ENCODE measurements around the gene OR2Z1.

The OR2Z1 gene, protein sequence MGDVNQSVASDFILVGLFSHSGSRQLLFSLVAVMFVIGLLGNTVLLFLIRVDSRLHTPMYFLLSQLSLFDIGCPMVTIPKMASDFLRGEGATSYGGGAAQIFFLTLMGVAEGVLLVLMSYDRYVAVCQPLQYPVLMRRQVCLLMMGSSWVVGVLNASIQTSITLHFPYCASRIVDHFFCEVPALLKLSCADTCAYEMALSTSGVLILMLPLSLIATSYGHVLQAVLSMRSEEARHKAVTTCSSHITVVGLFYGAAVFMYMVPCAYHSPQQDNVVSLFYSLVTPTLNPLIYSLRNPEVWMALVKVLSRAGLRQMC

DNA sequence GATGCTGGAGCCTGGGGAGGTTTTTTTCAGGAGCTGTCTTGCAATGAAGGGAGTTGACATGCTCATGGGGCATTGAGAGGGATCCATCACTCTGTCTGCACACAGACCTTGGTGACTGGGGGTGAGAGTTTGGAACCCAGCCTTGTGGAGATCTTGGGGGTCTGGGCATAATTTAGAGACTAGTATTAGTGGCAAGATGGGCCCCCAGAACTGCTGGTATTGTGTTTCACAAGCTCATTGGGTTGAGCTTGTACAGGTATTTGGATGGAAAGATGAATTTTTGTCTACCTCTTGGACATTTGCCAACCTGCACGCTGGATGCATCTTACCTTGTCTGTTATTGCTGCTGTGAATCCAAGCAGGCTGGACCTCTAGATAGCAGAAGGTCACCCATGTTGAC lies at the start of gene OR2Z1:
OR2Z1 (plus strand) TSS at position 301 of the 400 bp plus-strand sequence. CDS start 9,395 bp downstream, outside the sequence.
- no peak for DNase-seq

DNA sequence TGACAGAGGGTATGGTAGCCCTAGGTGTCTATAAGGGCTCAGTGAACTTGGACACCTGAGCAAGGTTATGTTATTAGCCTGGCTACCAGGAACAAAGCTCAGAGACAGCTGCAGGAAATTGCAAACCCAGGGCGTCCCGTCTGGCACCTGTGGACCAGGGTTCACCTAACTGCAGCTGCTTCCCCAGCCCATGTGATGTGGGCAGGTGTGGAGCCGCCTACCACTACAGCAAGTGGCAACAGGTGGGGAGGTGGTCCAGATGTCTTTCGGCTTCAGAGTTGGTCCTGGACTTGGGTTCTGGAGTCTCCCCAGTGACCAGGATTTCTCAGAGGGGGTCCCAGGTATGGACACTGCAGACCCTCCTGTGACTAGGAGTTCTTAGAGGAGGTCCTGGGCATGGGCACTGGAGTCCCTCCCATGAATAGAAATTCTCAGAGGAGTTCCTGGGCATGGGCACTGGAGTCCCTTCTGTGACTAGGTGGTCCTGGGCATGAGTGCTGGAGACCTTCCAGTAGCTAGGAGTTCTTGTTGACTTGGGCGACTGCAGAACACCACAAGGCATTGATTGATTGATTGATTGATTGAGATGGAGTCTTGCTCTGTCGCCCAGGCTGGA lies 48.0 kb upstream of the OR2Z1 start:
- no peak for DNase-seq

DNA sequence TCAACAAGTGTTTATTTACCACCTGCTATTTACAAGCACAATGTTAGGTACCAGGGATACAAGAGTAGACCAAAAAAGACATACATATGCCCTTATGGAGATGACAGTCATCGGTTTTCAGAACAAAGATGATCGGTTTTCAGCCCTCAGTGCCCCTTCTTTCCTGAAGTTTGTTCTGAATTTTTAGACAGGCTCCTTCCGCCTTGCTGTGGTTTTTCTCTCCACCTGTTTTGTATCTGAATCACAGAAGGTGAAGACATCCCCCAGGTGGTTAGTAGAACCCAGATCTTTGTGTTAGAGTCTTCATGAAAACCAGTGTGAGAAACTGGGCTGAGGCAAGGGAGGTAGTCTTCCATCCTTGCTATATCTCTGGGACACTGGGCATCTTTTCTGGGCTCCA lies 46.4 kb upstream of the OR2Z1 start:
- DNase-seq, result no peak

DNA sequence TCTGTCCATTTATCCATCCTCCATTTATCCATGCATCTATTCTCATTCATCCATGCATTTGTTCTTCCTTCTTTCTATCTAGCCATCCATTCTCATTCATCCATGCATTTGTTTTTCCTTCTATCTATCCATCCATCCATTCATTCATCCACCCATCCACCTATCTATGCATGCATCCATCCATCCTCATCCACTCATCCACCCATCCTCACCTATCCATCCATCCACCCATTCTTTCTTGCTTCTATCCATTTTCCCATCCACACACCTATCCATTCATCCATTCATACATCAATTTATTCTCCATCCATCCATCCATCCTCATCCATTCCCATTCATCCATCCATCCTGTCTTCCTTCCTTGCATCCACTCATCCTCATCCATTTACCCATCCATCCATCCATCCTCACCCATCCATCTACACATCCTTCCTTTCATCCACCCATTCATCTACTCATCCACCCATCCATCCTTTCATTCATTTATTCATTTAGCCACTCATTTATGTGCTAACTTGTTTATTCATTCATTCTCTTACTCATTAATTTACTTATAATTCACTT lies 43.1 kb upstream of the OR2Z1 start:
- no peak for DNase-seq

DNA sequence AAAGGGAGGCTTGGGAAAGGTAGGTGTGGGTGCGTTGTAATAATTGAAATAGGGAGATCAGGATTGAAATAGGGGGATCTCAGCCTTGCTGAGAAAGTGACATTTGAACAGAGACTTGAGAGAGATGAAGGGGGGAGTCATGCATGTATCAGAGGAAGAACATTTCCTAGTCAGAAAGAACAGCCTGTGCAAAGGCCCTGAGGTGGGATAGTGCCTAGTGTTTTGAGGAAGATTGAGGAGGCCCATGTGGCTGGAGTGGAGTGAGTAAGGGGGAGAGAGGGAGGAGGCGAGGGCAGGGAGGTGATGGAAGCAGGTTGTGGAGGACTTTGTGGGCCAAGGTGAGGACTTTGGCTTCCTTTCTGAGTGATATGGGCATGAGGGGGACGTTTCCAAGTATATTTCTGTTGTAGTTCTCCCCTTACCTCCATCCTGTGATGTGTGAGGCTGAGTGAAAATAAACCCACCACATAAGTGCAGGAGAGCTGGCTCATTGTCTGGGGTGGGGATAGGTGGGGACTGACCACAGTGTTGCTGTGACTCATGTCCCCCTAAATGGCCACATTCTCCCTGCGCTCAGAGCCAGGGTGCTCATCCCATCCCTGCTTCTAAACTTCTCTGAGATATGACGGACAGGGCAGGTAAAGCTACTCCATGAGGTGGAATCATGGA lies 40.6 kb upstream of the OR2Z1 start:
- no peak for DNase-seq

DNA sequence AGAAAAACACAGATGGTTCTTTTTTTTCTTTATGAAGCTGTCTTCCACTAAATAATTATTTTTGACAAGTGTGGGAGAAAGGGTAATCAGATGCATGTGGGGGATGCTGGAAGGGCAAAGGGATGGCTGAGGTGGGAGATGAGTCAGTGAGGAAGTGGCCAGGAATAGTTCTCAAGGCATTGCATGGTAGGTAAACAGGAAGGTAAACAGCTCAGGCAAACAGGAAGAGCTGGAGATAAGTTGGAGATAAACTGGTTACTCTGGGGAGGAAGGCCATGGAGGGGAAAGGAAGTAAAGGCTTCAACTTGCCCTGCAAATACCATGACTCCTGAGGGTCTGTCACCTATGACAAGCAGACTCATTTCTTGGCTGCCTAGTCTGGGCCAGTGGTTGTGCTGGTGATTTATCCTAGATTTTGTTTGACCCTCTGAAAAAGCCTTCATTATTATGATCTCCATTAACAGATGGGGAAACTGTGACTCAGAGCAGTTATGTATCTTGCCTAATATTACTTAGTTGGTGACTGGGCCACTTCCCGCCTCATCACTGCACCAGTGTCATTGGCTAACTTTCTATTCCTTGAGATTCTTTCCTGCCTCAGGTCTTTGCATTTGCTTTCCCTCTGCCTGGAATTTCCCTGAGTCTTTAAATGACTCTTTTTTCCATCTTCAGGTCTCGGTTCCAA lies 39.9 kb upstream of the OR2Z1 start:
- no peak for DNase-seq

DNA sequence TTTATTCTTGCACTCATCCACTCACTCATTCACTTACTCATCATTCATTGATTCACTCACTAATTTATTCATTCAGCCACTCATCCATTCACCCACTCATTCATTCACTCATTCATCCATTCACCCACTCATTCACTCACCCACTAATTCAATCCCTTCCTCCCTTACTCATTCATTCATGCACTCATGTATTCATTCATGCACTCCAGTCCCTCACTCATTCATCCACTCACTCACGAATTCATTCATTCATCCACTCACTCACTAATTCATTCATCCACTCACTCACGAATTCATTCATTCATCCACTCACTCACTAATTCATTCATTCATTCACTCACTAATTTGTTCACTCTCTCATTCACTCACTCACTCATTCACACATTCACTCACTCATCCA lies 39.0 kb upstream of the OR2Z1 start:
- DNase-seq, result no peak

DNA sequence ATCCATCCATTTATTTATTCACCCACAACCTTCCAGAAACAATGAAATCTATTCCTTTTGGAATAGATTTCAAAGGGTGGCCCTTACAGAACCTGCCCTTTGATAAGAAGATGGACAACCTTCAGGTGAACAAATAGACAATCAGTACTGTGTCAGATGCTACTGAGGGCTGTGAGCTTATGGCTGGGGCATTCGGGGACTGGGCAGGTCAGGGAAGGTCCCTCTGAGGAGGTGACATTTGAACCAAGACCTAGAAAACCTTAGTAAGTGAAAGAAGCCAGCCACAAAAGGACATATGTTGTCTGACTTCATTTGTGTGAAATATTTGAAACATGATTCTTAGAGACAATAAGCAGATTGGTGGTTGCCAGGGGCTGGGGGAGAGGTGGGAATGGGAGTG lies 38.5 kb upstream of the OR2Z1 start:
- no peak for DNase-seq

DNA sequence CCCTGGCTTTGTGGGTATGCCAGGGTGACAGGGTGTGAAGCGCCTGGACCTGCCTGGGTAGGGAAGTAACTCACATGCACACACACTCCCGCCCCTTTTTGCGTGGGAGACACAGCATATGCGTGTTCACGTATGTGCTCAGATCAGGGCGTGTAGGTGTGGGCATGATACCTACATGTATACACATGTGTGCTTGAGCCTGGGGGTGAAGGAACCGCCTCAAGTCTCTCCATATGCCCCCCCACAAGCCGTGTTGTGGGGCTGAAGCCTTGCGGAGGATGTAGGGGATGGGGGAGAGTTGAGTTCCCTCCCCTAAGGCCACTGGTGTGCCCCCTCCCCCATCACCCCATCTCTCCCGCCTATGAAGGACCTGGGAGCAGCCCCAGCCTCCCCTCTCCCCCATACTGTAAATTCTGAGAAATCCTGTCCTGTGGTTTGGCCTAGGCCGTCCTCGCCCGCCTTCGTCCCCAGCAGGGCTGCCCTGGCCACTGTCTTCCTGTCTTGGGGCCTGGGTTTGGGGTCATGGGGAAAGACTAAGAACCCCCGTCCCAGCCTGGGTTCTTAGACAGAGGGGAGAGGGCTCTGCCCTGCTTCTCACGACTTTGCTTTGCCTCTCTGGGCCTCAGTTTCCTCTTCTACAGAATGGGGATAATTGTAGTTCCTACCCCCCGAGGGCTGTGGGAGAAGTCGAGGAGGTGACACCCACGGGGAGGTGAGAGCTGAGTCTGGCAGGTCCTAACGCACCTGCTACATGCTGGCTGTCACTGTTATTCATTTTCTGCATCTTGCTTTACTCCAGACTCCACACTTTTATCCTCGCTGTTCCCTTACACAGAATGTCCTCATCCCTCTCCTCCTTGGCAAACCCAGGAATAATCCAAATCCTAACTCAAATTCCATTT lies 37.2 kb upstream of the OR2Z1 start:
- DNase-seq, result no peak

DNA sequence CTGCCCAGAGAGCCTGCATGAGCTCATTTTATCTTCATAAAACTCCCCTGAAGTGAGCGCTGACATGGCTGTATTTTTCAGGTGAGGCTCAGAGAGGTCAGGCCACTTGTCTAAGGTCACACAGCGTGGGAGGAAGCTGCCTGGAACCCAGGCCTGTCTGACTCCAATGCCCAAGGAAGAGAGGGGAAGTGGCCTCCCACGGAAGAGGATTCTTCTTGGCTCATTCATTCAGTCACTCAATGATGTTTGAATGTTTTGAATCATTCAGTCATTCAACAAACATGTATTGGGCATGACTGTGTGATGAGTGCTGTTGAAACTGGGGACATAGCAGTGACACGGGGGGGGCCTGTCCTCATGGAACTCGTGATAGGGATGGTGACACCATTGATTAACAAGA lies 34.9 kb upstream of the OR2Z1 start:
- no peak for DNase-seq

DNA sequence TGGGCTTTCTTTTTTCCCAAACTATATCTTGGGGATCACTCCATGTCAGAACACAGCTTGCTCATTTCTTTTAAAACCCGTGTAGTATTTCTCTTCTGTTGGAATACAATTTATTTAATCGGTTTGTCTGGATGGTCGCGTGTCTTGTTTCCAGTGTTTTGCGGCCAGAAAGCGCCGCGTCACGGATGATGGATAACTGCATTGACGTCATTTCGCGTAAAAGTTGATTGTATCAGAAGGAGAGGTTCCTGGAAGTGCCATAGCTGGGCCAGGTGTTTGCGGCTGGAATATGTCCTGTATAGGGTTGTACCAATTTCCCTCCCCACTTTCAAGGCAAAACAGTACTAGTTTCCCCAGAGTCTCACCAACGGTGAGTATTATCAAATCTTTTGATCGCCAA lies 32.5 kb upstream of the OR2Z1 start:
- no peak for DNase-seq

DNA sequence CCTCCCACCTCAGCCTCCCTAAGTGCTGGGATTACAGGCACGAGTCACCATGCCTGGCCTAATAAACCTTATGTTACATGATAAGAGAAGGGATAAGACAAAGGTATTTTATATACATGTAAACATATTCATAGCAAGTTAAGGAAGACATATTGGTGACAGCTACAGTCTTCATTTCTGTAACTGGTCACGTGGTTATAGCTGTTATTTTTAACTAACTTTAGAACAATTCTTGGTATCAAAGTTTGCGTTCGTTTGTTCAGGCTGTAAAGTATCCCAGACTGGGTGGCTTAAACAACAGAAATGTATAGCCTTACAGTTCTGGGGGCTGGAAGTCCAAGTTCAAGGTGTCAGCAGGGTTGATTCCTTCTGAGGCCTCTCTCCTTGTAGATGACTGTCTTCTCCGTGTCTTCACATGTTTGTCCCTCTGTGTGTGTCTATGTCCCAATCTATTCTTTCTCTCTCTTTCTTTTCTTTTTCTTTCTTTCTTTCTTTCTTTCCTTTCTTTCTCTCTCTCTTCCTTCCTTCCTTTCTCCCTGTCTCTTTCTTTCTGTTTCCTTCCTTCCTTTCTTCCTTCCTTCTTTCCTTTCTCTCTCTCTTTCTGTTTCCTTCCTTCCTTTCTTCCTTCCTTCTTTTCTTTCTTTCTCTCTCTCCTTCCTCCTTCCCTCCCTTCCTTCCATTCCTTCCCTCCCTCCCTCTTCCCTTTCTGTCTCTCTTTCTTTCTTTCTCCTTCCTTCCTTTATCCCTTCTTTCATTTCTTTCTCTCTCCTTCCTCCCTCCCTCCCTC lies 30.5 kb upstream of the OR2Z1 start:
- no peak for DNase-seq

DNA sequence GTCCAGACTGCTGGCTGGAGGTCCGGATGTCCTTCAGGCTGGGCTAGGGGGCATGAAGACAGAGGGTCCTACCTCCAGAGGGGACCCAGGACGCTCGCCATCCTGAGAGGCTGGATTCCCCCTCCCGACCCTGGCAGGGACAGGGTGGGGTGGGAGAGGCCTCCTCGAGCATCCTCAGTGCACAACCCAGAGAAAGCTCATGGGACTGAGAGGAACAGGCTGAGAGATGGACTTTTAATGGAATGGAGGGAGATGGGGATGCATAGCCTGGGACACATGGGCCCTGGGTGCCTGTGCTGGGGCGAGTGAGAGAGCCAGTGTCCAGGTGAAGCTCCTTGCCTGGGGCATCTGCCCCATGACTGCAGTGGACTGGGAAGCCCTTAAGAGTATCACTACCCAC lies 25.9 kb upstream of the OR2Z1 start:
- DNase-seq, result no peak

DNA sequence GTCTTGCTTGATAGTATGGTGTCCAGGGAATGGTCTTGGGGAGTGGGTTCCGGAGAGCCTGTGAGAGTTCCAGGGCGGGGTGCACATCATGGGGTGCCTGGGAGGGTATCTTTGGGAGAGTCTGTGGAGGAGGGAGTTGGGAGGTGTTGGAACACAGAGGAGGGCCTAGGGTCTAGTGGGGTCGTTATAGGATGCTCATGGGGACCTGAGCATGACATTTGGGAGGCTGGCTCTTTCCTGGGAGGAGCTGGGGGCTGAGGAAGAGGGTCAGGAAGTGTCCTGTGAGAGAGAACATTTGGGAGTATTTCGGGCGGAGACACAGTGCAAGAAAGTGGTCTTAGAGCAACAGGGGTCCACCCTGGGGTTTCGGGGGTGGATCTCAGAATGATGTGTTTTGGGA lies 25.5 kb upstream of the OR2Z1 start:
- DNase-seq, result no peak

DNA sequence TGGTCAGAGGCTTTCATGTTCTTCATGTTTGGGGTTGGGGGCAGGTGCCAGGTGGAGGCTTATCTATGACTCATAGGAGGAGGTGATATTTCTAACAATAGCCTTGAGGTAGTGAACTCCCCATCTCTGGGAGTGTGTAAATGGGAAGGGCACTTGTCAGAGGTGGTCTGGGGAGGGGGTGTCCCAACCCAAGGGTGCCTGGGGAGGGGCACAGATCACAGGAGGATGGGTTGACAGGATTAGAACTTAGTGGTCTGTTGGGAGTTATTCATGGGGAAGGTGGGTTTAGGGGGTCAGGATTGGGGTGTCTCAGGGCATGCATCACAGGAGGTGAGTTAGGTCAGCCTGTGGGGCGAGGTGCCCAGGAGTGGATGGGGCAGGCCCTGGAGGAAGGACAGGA lies 24.4 kb upstream of the OR2Z1 start:
- no peak for DNase-seq

DNA sequence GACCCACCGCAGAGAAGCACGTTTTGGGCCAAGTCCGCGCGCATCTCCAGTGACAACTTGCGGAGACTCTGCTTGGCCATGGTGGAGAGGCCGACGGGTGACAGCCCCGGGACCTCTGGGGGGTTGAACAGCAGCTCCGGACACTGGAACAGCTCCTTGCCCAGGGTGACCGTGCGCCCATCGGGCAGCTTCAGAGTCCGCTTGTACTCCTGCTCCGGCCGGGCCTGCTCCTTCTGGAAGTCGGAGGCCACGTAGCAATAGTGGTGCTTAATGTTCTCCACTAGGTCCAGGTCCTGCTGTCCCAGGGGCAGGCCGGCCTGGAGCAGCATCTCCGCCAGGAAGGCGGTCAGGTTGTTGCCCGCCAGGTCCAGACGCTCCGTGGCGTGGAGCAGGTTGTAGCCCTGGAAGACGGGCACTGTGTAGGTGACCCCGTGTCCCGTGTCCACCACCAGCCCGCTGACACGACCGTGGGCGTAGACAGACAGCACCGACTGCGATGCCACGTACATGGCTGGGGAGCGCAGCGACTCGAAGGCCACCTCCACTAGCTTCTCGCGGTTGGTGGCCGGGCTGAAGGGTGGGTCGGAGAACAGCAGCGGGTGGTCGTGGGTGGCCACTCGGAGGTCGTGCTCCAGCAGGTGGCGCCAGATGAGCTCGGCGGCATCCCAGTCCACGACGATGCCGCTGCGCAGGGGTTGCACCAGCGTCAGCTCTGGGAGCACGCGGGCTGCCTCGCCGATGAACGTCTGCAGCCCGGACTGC lies 23.6 kb upstream of the OR2Z1 start:
- no peak for DNase-seq

DNA sequence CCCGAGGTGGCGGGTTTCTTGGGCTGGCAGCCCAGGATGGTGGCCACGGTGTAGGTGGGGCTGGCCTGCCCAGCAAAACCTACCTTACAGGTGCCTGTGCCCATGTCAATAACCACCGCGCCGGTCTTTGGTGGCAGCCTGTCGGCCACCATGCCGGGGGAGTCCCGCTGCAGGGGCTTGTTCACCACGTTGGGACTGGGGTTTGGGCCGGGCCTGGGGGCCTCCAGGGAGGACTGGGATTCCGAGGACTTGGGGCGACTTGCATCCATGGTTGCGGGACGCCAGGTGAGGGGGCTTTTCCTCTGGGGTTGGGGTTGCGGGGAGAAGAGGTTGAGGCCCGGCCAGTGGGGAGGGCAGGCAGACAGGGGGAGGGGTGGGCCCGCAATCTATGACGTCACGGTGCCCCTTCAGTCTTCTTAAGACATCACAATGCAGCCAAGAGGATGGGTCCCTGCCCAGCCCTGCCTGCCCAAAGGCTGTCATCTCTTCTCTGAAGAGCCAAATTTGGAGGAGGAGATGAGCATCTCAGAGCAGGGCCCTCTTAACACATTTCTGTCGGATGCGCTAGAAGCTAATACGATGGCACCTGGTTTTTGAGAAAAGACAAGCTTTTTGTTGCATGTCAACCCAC lies 22.9 kb upstream of the OR2Z1 start, which contains the start of gene ACTL9:
ACTL9 (minus strand) TSS at position 363 of the 631 bp plus-strand sequence; CDS start at position 269, 94 bp downstream.
- DNase-seq, result no peak

DNA sequence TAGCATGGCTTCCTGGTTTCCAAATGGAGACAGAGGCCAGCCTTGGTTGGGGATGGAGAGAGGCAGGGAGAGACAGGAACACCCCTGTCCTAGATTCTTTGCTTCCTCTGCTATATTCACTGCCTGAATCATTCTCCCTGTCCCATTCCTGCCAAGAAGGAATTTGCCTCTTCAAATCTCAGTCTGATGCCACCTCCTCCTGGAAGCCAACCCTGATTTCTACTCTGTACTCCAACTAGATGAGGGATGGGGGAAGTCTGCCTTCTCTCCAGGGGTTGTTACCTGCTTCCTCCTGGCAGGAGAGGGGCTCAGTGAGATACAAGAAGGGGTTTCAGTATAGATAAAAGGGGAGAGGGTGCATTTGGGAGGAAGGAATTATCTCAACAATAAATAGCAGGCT lies 21.5 kb upstream of the OR2Z1 start:
- DNase-seq, result no peak

DNA sequence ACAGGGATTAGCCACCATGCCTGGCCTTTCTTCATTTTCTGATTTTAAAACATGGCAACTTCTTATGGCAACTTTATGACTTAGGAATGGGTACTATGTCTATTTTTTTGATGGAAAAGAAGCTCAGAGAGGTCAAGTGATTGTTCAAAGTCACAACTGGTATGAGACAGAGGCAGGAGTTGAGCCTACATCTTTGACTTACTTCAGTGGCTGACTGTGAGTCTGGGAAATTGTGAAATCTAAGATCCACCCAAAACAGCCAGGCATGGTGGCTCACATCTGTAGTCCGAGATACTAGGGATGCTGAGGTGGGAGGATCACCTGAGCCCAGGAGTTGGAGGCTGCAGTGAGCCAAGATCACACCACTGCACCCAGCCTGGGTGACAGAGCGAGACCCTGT lies 20.5 kb upstream of the OR2Z1 start:
- no peak for DNase-seq

DNA sequence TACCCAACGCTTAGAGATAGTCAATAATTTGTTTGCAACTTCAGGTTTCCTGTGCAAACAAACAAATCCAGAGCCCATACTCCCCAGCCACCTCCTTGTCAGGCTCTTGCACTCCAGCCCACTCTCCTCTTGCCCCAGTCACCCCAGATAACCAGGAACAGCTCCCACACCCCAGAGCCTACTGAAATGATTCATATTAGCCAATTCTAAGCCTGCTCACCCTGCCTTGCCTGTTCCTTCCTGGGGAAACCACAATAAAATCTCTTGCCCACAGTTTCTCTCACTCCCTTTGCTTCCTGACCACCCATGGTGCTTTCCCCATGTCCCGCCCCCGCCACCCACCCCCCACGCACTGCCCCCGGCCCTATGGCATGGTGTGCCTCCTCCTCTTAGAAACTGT lies 19.1 kb upstream of the OR2Z1 start:
- DNase-seq, result peak; percentile 73
